ENCODE data around the gene COL21A1. TPM values are rescaled to one million over a fixed set of nuclear protein-coding genes. Genes with fewer than 3 reads are reported as not detected.
"Not testable (repeated sequence)": the region's sequence is repeated elsewhere in the genome, so short reads cannot be mapped to it uniquely, and the experiment has no call there.

COL21A1 gene
- 10 to 100 TPM in 1 of 2 donors, 1 to 10 TPM in 1; 9.7 to 13.2 TPM for total RNA-seq
- long read RNA-seq, donor 1, partial matches to known transcripts, result 1 of 5 reads
- long read RNA-seq, donor 1, other reads (novel, unspliced or antisense), result 4 of 5 reads
- long read RNA-seq, donor 2, partial matches to known transcripts, result 3 of 7 reads
- long read RNA-seq, donor 2, other reads (novel, unspliced or antisense), result 4 of 7 reads

DNA sequence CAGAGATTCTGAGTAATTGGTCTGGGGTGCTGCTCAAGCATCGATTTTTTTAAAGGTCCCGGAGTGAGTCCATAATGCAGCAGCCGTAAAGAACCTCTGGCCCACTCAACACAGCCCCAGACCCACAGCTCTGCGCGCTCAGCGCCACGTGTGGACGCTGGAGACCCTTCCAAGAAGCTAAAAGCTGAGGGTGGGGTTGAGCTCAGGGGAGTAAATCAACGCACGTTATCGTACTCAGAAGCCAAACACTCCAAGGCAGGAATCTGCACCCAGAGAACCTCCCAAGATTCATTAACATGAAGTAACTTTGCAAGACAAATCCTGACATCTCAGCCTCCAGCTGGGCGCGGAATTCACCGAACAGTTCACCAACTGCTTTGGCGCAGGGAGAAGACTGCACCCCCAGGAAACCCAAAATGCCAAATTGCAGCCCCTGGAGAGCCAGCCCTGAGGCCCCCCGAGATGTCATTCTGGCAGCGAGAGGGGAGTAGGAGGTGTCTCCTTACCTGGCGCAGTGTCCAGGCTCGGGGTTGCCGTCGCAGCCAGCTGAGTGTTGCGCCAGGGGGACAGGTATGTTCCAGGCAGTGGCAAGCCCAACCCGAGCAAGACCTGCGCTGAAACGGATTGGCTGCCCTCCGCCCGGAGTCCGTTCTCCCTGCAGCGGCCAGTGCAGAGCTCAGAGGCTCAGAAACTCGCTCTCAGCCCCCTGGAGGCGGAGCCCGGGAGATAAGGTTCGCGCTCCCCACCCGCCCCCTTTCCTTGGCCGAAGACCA, at the start of gene COL21A1:
COL21A1 (minus strand) TSS at position 700 of the 773 bp plus-strand sequence. CDS start 64,962 bp downstream, outside the sequence.
- intact Hi-C loops (cut with DNase I), result no loop called here
- peak; percentile 84 for DNase-seq (ENCODE audit: low spot score)

DNA sequence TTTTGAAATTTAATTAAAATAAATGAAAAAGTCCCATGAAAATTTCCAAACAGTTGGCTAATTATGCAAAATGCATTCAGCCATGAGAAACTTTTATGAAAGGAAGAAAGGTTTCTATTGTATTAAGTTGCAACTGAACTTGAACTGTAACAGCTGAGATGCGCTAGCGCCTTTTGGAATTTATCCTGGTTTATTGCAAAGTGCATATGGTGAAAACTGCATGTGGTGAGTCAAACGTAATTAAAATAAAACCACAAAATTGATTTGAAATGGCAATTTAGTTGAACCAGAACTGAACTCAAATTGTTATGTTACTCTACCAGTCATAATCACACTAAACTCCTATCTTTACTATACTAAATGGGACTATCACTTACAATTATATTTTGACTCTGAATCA, 46.4 kb upstream of the COL21A1 start:
- intact Hi-C loops (cut with DNase I), result loop anchor here in 1 of 2 donors (5.0 kb wide), 1 partner anchor 311 kb away; no protein-coding TSS in a partner anchor
- no peak for DNase-seq (ENCODE audit: low spot score)

GRCh38 chr6:56292505-56293181, 45.3 kb upstream of the COL21A1 start:
- no peak for DNase-seq (ENCODE audit: low spot score)
- intact Hi-C loops (cut with DNase I), result loop anchor here in 1 of 2 donors (5.0 kb wide), 1 partner anchor 310 kb away; no protein-coding TSS in a partner anchor

DNA sequence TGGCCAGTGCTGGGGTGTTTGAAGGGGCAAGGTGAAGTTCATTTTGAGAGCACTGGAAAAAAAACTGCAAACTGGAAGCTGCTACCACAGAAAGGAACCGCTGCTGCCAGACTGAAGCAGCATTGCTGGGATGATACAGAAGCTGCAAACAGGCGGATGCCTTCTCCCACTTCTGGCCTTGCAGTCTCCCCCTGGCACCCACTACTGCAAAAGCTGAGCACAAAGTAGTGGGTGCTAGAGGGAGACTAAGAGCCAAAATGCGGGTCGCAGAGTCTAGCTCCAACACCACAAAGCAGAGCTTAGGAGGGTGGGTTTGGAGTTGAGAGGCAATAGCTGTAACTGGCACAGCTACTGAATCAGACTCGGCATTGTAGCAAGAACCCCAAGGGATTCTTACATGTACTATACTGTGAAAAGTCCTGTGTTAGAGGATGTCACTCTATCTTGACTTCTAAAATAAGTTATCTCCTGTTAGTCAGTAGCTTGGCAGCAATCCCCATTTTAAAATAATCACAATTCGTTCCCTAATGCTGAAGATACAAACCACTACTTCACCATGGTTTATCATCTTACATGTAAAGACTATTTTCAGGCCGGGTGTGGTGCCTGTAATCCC, 44.0 kb upstream of the COL21A1 start:
- intact Hi-C loops (cut with DNase I), result loop anchor here in 1 of 2 donors (5.0 kb wide), 1 partner anchor 309 kb away; no protein-coding TSS in a partner anchor
- no peak for DNase-seq (ENCODE audit: low spot score)

GRCh38 chr6:56289721-56290120, 42.3 kb upstream of the COL21A1 start:
- DNase-seq (ENCODE audit: low spot score), result no peak
- intact Hi-C loops (cut with DNase I), result loop anchor here in 1 of 2 donors (5.0 kb wide), 1 partner anchor 307 kb away; no protein-coding TSS in a partner anchor

GRCh38 chr6:56288347-56288746, 41.0 kb upstream of the COL21A1 start:
- no peak for DNase-seq (ENCODE audit: low spot score)
- intact Hi-C loops (cut with DNase I), result no loop called here

DNA sequence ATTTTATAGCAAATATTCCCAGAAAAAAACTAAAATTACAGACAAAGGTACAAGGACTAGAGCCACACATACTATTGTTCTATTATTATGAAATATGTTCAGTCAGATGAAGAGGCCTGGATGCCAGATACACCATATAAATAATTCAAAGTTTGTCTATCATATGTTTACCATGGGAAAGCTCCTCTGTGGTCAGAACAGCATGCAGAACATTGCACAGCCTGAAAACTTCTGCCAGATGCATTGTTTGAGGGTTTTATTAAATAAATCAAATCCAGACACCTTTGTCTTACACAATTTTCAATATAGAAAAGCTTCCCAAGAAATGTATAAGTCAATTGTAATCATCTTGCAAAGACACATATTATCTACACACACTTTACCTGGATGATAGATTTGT, 35.0 kb upstream of the COL21A1 start:
- intact Hi-C loops (cut with DNase I), result no loop called here

GRCh38 chr6:56280126-56280525, 32.7 kb upstream of the COL21A1 start:
- intact Hi-C loops (cut with DNase I), result no loop called here
- DNase-seq (ENCODE audit: low spot score), result no peak

More for the DNA sequence above, 35.0 kb upstream of the COL21A1 start:
- no peak for DNase-seq (ENCODE audit: low spot score)

GRCh38 chr6:56279331-56280080, 32.1 kb upstream of the COL21A1 start:
- intact Hi-C loops (cut with DNase I), result no loop called here
- DNase-seq (ENCODE audit: low spot score), result no peak

DNA sequence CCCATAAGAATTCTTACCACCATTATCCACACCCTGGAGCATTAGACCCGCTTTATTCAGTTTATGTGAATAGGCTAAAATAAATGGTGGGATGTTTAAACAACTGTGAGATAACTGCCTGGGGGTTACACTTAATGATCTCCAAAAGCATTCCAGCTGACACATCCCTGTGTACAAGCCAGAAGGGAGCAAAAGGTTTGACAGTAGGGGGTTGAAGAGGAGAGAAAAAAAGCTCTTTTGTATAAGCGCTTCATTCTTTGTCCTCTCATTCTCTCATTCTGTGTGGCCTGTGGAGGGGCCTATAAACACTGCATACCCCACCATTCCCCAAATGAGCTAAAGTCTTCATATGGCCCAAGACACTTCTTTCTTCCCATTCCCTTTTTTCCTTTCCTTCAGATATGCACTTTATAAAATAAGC, 30.8 kb upstream of the COL21A1 start:
- DNase-seq (ENCODE audit: low spot score), result no peak
- intact Hi-C loops (cut with DNase I), result no loop called here

DNA sequence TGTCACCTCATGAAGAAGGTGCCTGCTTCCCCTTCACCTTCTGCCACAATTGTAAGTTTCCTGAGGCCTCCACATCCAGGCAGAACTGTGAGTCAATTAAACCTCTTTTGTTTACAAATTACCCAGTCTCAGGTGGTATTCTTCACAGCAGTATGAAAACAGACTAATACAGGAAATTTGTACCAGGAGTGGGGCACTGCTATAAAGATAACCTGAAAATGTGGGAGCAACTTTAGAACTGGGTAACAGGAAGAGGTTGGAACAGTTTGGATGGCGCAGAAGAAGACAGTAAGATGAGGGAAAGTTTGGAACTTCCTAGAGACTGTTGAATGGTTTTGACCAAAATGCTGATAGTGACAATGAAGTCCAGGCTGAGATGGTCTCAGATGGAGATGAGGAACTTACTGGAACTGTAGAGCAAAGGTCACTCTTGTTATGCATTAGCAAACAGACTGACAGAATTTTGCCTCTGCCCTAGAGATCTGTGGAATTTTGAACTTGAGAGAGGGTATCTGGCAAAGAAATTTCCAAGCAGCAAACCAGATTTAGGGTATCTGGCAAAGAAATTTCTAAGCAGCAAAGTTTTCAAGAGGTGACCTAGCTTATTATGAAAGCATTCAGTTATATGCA, 23.5 kb upstream of the COL21A1 start:
- intact Hi-C loops (cut with DNase I), result no loop called here
- no peak for DNase-seq (ENCODE audit: low spot score)

GRCh38 chr6:56268266-56268665, 20.9 kb upstream of the COL21A1 start:
- intact Hi-C loops (cut with DNase I), result no loop called here
- DNase-seq (ENCODE audit: low spot score), result no peak

- intact Hi-C loops (cut with DNase I), result no loop called here
- DNase-seq (ENCODE audit: low spot score), result no peak
Observed at GRCh38 chr6:56266011-56266410, 18.6 kb upstream of the COL21A1 start.

- DNase-seq (ENCODE audit: low spot score), result no peak
- intact Hi-C loops (cut with DNase I), result no loop called here
Observed at GRCh38 chr6:56263596-56264315, 16.4 kb upstream of the COL21A1 start.

DNA sequence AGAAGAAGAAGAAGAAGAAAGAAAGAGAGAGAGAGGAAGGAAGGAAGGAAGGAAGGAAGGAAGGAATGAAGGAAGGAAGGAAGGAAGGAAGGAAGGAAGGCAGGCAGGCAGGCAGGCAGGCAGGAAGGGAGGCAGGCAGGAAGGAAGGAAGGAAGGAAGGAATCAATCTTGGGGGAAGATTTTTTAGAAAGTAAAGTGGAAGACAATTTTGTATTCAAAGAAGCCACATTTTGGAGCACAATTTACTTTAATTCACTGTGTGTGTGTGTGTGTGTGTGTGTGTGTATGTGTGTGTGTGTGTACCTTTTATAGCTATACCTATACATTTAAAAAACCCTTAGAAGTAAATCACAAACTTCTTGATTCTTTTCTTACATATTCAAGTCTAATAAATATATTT, 13.2 kb upstream of the COL21A1 start:
- intact Hi-C loops (cut with DNase I); DNase-seq (ENCODE audit: low spot score): not testable (repeated sequence)

- intact Hi-C loops (cut with DNase I), result no loop called here
- DNase-seq (ENCODE audit: low spot score), result no peak
Observed at GRCh38 chr6:56259234-56260077, 12.1 kb upstream of the COL21A1 start.

GRCh38 chr6:56255349-56255748, 8.0 kb upstream of the COL21A1 start:
- DNase-seq (ENCODE audit: low spot score), result no peak
- intact Hi-C loops (cut with DNase I), result no loop called here

Measured in posterior vena cava (tissue), 2 donors.